ENCODE data around the gene ANKRD13A. TPM values are rescaled to one million over a fixed set of nuclear protein-coding genes. Genes with fewer than 3 reads are reported as not detected.

The ANKRD13A gene
- total RNA-seq, 4 donors from 2014 or later = 125 to 167 (median 137) TPM

GRCh38 chr12:110024051-110024450, 24.8 kb downstream of the ANKRD13A start:
- H3K36me3 ChIP-seq = peaks cover 17 to 37% of the 10 kb centered on the region in 2 donors
- WGBS, 2 donors = 91 to 95% methylated on average over 2 of the region's 2 CpGs

GRCh38 chr12:110028323-110028722, 29.1 kb downstream of the ANKRD13A start:
- no peak for TF ChIP-seq POLR2A (IDR thresholded peaks at IDR 0.05)
- no peak for TF ChIP-seq CTCF (IDR thresholded peaks at IDR 0.05)
- DNase-seq = no peak
- 75 to 77% methylated on average over 6 of the region's 6 CpGs for WGBS, 2 donors
- no peak overlapping the region for H3K4me3 ChIP-seq (replicated peaks in 1 of 3)
- H3K27ac ChIP-seq = no peak overlapping the region
- H3K9me3 ChIP-seq = no peaks in the 10 kb centered on the region
- intact Hi-C loops (cut with DNase I) = no loop called here
- H3K27me3 ChIP-seq = no peaks in the 10 kb centered on the region
- H3K4me1 ChIP-seq = peaks cover 15% of the 10 kb centered on the region in 2 donors
- H3K36me3 ChIP-seq = peaks cover 32 to 39% of the 10 kb centered on the region in 2 donors

More at GRCh38 chr12:110024051-110024450, 24.8 kb downstream of the ANKRD13A start:
- intact Hi-C loops (cut with DNase I) = no loop called here
- Histone ChIP-seq H3K4me1 (peaks cover 17 to 20% of the 10 kb centered on the region in 2 donors), H3K27ac (peak overlapping the region; percentile 13 to 82 (median 73)), H3K27me3 (no peaks in the 10 kb centered on the region), H3K9me3 (no peaks in the 10 kb centered on the region), H3K4me3 (replicated peaks in 1 of 3) (no peak overlapping the region)
- TF ChIP-seq CTCF (IDR thresholded peaks at IDR 0.05) (no peak), POLR2A (IDR thresholded peaks at IDR 0.05) (no peak)
- DNase-seq = no peak

GRCh38 chr12:110029290-110029815, 30.1 kb downstream of the ANKRD13A start:
- no peak for DNase-seq
- H3K4me3 ChIP-seq (replicated peaks in 1 of 3) = no peak overlapping the region

GRCh38 chr12:110033888-110034287, 34.7 kb downstream of the ANKRD13A start:
- no peak for DNase-seq
- Histone ChIP-seq H3K4me3 (replicated peaks in 1 of 3) (no peak overlapping the region), H3K27me3 (no peaks in the 10 kb centered on the region), H3K9me3 (no peaks in the 10 kb centered on the region), H3K36me3 (peaks cover 17 to 26% of the 10 kb centered on the region in 2 donors), H3K27ac (no peak overlapping the region), H3K4me1 (peaks cover 14 to 22% of the 10 kb centered on the region in 2 donors)
- TF ChIP-seq POLR2A (IDR thresholded peaks at IDR 0.05) (no peak), CTCF (IDR thresholded peaks at IDR 0.05) (no peak)
- intact Hi-C loops (cut with DNase I) = no loop called here
- WGBS, 2 donors = 94 to 97% methylated on average over 3 of the region's 3 CpGs

More at GRCh38 chr12:110029290-110029815, 30.1 kb downstream of the ANKRD13A start:
- Histone ChIP-seq H3K27me3 (no peaks in the 10 kb centered on the region), H3K27ac (no peak overlapping the region), H3K36me3 (peaks cover 32 to 44% of the 10 kb centered on the region in 2 donors), H3K4me1 (peaks cover 5 to 6% of the 10 kb centered on the region in 2 donors), H3K9me3 (no peaks in the 10 kb centered on the region)
- WGBS, 2 donors = 81 to 88% methylated on average over 2 of the region's 2 CpGs
- no peak for TF ChIP-seq POLR2A (IDR thresholded peaks at IDR 0.05)
- no peak for TF ChIP-seq CTCF (IDR thresholded peaks at IDR 0.05)
- intact Hi-C loops (cut with DNase I) = no loop called here

- intact Hi-C loops (cut with DNase I) = no loop called here
- no peaks in the 10 kb centered on the region for H3K9me3 ChIP-seq
- H3K27ac ChIP-seq = peak overlapping the region in 2 of 3 donors; percentile 96 to 97
- peaks cover 28 to 39% of the 10 kb centered on the region in 2 donors for H3K4me1 ChIP-seq
- no peak for DNase-seq
- 94% methylated on average over 7 of the region's 7 CpGs for WGBS, 2 donors
- no peaks in the 10 kb centered on the region for H3K27me3 ChIP-seq
- no peak for TF ChIP-seq POLR2A (IDR thresholded peaks at IDR 0.05)
- TF ChIP-seq CTCF (IDR thresholded peaks at IDR 0.05) = no peak
- no peak overlapping the region for H3K4me3 ChIP-seq (replicated peaks in 1 of 3)
- H3K36me3 ChIP-seq = peaks cover 6 to 20% of the 10 kb centered on the region in 2 donors
Measured at GRCh38 chr12:110035534-110036104, 36.4 kb downstream of the ANKRD13A start.
